ENCODE data around the gene CLEC2D. TPM values are rescaled to one million over a fixed set of nuclear protein-coding genes. Genes with fewer than 3 reads are reported as not detected.

Gene CLEC2D
- total and polyA plus RNA-seq, 2 donors (not counting 3 experiments of a cell fraction or from before 2014, with no cell fraction given): 1.8 to 4.1 TPM

- Histone ChIP-seq H3K9me3 (replicated peaks; ENCODE audit: control insufficient read depth, insufficient read depth, low read length) (no peaks in the 10 kb centered on the region), H3K79me2 (ENCODE audit: control insufficient read depth, insufficient read depth, low read length) (no peaks in the 10 kb centered on the region), H3K4me3 (replicated peaks in 1 of 3; ENCODE audit: insufficient read depth in 1 of 3, low read depth in 1 of 3, low read length in 3 of 3) (no peak overlapping the region), H2AFZ (ENCODE audit: low read depth, low read length) (no peak overlapping the region), H4K20me1 (replicated peaks; ENCODE audit: control insufficient read depth, extremely low read depth, insufficient read depth, low read length) (no peaks in the 10 kb centered on the region), H3K27ac (ENCODE audit: insufficient read depth, low read depth, low read length) (no peak overlapping the region), H3K4me2 (ENCODE audit: insufficient read depth, low read length) (no peak overlapping the region), H3K9ac (replicated peaks; ENCODE audit: extremely low read depth, insufficient read depth, low read length) (no peak overlapping the region), H3K27me3 (ENCODE audit: control insufficient read depth in 2 of 2, insufficient read depth in 2 of 2, low read length in 2 of 2) (no peaks in the 10 kb centered on the region), H3K36me3 (ENCODE audit: control insufficient read depth in 2 of 2, extremely low read depth in 1 of 2, insufficient read depth in 2 of 2, low read length in 2 of 2) (no peaks in the 10 kb centered on the region), H3K4me1 (ENCODE audit: control insufficient read depth, extremely low read depth, insufficient read depth, low read length) (peaks cover 8% of the 10 kb centered on the region), H3K9me1 (replicated peaks; ENCODE audit: control insufficient read depth, extremely low read depth, insufficient read depth, low read length) (no peaks in the 10 kb centered on the region)
- ChIA-PET CTCF (no interaction called here), POLR2A (no interaction called here)
- BruUV-seq (replicated peaks): no TSS peak
- no peak for FAIRE-seq
- intact Hi-C loops (cut with micrococcal nuclease) (no loop called here), dilution Hi-C loops (cut with MboI; ENCODE audit: extremely low pct_ligation_motif_present, low sequenced_read_pairs) (no loop called here)
- TF ChIP-seq FOS (IDR thresholded peaks at IDR 0.05; ENCODE audit: borderline replicate concordance, insufficient read depth, low read length) (no peak), POLR2A (IDR thresholded peaks at IDR 0.05; ENCODE audit: low read depth, low read length) (no peak), GATA2 (IDR thresholded peaks at IDR 0.05; ENCODE audit: insufficient read depth, insufficient read length, low read depth, low read length) (no peak), POLR2AphosphoS5 (IDR thresholded peaks at IDR 0.05; ENCODE audit: insufficient read depth, low read depth, low read length) (no peak), CTCF (IDR thresholded peaks at IDR 0.05; ENCODE audit: extremely low read depth in 1 of 2, insufficient read depth in 1 of 2, low read depth in 1 of 2, low read length in 2 of 2) (no peak), JUN (IDR thresholded peaks at IDR 0.05; ENCODE audit: borderline replicate concordance, insufficient read depth, insufficient read length, low read depth) (no peak), MAX (IDR thresholded peaks at IDR 0.05; ENCODE audit: insufficient read depth, insufficient read length) (no peak), EZH2 (IDR thresholded peaks at IDR 0.05; ENCODE audit: borderline replicate concordance, low read depth, low read length, severe bottlenecking) (no peak), MYC (IDR thresholded peaks at IDR 0.05; ENCODE audit: low read depth, low read length) (no peak)
- no peak for DNase-seq (ENCODE audit: low read depth, low spot score)
Measured at GRCh38 chr12:9642606-9643265, 26.8 kb upstream of the CLEC2D start.

Data from endothelial cell of umbilical vein (primary cell).